AG10803 (cell line): ENCODE measurements around the gene DYNC2I2.

ENCODE experiments used
- DNase-seq: peaks from one replicate; pipeline ENCODE4 v3.0.0; 2010; ENCODE audit warnings: low read depth
- H3K4me3 ChIP-seq: 2 replicates; pipeline ENCODE4 v1.5.1; 2011; ENCODE audit warnings: mild to moderate bottlenecking, low read length, control low read depth
- TF ChIP-seq, protein P1 (sequence below): conservative IDR thresholded peaks from 2 replicates; pipeline ENCODE4 v1.5.1; 2011; ENCODE audit warnings: mild to moderate bottlenecking, low read length, control low read depth, inconsistent platforms

DYNC2I2 gene

GRCh38 chr9:128611600-128612394 is 44.9 kb downstream of the DYNC2I2 start:
- no peak for DNase-seq
- TF ChIP-seq, protein P1, sequence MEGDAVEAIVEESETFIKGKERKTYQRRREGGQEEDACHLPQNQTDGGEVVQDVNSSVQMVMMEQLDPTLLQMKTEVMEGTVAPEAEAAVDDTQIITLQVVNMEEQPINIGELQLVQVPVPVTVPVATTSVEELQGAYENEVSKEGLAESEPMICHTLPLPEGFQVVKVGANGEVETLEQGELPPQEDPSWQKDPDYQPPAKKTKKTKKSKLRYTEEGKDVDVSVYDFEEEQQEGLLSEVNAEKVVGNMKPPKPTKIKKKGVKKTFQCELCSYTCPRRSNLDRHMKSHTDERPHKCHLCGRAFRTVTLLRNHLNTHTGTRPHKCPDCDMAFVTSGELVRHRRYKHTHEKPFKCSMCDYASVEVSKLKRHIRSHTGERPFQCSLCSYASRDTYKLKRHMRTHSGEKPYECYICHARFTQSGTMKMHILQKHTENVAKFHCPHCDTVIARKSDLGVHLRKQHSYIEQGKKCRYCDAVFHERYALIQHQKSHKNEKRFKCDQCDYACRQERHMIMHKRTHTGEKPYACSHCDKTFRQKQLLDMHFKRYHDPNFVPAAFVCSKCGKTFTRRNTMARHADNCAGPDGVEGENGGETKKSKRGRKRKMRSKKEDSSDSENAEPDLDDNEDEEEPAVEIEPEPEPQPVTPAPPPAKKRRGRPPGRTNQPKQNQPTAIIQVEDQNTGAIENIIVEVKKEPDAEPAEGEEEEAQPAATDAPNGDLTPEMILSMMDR = no peak
- H3K4me3 ChIP-seq = no peak overlapping the region

GRCh38 chr9:128610897-128611296 is 45.8 kb downstream of the DYNC2I2 start:
- no peak overlapping the region for H3K4me3 ChIP-seq
- TF ChIP-seq, protein P1 = no peak
- DNase-seq = no peak

GRCh38 chr9:128607642-128608350 is 48.9 kb downstream of the DYNC2I2 start:
- peak; percentile 55 for DNase-seq
- TF ChIP-seq, protein P1 = no peak
- H3K4me3 ChIP-seq = no peak overlapping the region

DNA sequence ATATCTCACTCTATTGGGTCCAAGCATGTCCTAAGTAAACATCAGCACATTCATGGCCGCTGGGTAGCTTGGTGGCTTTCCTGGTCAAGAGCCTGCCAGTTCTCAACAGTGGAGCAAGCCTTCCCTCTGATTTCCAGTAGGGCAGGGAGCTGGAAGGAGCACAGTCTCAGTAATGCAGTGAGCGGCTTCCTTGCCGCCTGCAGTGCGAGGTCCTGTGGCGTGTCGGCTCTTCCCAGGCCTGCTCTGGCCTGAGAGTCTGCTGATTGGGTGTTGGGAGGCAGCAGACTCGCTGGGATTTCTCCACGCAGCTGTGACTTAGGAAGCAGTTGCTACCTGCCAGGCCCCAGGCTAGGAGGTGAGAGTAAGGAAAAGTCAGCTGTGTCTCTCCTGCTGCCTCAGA is 53.0 kb downstream of the DYNC2I2 start:
- DNase-seq = no peak
- TF ChIP-seq, protein P1 = no peak
- no peak overlapping the region for H3K4me3 ChIP-seq

GRCh38 chr9:128600099-128600498 is 56.5 kb downstream of the DYNC2I2 start:
- no peak overlapping the region for H3K4me3 ChIP-seq
- TF ChIP-seq, protein P1 = no peak
- DNase-seq = no peak

- no peak overlapping the region for H3K4me3 ChIP-seq
- TF ChIP-seq, protein P1 = no peak
- DNase-seq = no peak
Measured at GRCh38 chr9:128595471-128595870, 61.2 kb downstream of the DYNC2I2 start.

- no peak for DNase-seq
- TF ChIP-seq, protein P1 = no peak
- no peak overlapping the region for H3K4me3 ChIP-seq
Measured at GRCh38 chr9:128593856-128594255, 62.8 kb downstream of the DYNC2I2 start.
